NB4 (cell line): ENCODE measurements around the gene ITGA11.

ENCODE experiments used
- CTCF ChIP-seq: IDR thresholded peaks from one replicate; pipeline ENCODE4 v1.5.1; 2012; ENCODE audit warnings: low read depth, low read length
- MYC ChIP-seq: IDR thresholded peaks from 2 replicates; pipeline ENCODE4 v1.6.1; 2011; ENCODE audit warnings: low read depth, low read length
- POLR2A ChIP-seq: IDR thresholded peaks from 2 replicates; pipeline ENCODE4 v1.6.1; 2011; ENCODE audit warnings: mild to moderate bottlenecking; ENCODE audit not compliant: insufficient read length; ENCODE audit errors: extremely low read depth

GRCh38 chr15:68449389-68449788 lies 17.4 kb upstream of the ITGA11 start:
- no peak for TF ChIP-seq CTCF
- no peak for TF ChIP-seq POLR2A
- no peak for TF ChIP-seq MYC
